ENCODE results near the gene HECTD4. TPM values are rescaled to one million over a fixed set of nuclear protein-coding genes. Genes with fewer than 3 reads are reported as not detected.

Gene HECTD4
- total RNA-seq, 1 experiment from 2014 or later: 37.4 TPM

DNA sequence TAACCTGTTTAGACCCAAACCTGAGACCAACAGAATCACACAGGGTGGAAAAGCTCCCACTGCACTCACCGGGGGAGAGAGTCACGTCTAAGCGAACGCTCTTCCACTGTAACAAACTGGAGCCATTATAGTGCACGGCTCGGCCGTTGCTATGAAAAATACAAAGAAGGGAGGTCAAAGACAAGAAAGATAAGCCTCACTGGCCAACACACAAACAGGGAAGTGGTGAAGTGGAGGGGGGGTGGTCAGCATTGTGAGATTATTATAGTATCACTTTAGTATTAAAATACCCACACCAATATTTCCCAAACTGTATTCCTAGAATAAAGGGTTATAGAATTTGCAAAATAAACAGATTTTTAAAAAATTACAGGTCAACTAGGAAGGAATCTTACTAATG lies 166.0 kb downstream of the HECTD4 start:
- Histone ChIP-seq H3K27me3 (ENCODE audit: insufficient read depth, low read depth) (no peaks in the 10 kb centered on the region), H3K9me2 (ENCODE audit: insufficient read depth) (no peaks in the 10 kb centered on the region), H3K79me2 (ENCODE audit: low read depth) (no peaks in the 10 kb centered on the region), H2AFZ (no peak overlapping the region), H3K36me3 (ENCODE audit: low read depth) (no peaks in the 10 kb centered on the region), H3K9me3 (ENCODE audit: insufficient read depth, low read depth) (no peaks in the 10 kb centered on the region), H3K27ac (no peak overlapping the region), H3K4me2 (no peak overlapping the region), H3K4me1 (replicated peaks; ENCODE audit: insufficient read depth) (no peaks in the 10 kb centered on the region), H3K4me3 (no peak overlapping the region), H4K20me1 (ENCODE audit: insufficient read depth) (no peaks in the 10 kb centered on the region), H3F3A (ENCODE audit: insufficient read depth, low read depth) (no peaks in the 10 kb centered on the region)
- POLR2A ChIA-PET (ENCODE audit: unreplicated experiment): no interaction called here
- intact Hi-C loops (cut with micrococcal nuclease; ENCODE audit: unreplicated experiment): no loop called here
- no TSS peak for BruUV-seq (replicated peaks)
- TF ChIP-seq, protein P1, sequence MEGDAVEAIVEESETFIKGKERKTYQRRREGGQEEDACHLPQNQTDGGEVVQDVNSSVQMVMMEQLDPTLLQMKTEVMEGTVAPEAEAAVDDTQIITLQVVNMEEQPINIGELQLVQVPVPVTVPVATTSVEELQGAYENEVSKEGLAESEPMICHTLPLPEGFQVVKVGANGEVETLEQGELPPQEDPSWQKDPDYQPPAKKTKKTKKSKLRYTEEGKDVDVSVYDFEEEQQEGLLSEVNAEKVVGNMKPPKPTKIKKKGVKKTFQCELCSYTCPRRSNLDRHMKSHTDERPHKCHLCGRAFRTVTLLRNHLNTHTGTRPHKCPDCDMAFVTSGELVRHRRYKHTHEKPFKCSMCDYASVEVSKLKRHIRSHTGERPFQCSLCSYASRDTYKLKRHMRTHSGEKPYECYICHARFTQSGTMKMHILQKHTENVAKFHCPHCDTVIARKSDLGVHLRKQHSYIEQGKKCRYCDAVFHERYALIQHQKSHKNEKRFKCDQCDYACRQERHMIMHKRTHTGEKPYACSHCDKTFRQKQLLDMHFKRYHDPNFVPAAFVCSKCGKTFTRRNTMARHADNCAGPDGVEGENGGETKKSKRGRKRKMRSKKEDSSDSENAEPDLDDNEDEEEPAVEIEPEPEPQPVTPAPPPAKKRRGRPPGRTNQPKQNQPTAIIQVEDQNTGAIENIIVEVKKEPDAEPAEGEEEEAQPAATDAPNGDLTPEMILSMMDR (conservative IDR thresholded peaks at IDR 0.05): no peak
- no peak for TF ChIP-seq EZH2 (IDR thresholded peaks at IDR 0.05; ENCODE audit: low read depth)
- CTCF ChIA-PET: no interaction called here
- DNase-seq: no peak

DNA sequence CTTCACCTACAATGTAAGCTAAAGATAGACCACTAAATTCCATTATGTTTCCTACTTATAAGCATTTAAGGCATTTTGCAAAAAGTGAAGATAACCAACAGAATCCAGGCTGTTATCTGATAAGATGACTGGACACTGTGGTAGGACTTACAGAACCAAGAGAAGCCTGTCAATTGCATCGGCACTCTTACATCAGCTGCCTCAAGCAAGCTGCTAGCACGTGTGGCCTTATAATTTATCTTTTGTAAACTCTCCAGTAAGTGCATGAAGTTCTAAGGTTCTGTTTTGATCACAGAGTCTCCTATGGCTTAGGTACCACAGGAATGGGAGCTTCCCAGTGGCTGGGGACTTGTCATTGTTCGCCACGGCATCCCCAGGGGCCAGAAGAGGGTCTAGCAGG lies 168.2 kb downstream of the HECTD4 start:
- CTCF ChIA-PET: no interaction called here

DNA sequence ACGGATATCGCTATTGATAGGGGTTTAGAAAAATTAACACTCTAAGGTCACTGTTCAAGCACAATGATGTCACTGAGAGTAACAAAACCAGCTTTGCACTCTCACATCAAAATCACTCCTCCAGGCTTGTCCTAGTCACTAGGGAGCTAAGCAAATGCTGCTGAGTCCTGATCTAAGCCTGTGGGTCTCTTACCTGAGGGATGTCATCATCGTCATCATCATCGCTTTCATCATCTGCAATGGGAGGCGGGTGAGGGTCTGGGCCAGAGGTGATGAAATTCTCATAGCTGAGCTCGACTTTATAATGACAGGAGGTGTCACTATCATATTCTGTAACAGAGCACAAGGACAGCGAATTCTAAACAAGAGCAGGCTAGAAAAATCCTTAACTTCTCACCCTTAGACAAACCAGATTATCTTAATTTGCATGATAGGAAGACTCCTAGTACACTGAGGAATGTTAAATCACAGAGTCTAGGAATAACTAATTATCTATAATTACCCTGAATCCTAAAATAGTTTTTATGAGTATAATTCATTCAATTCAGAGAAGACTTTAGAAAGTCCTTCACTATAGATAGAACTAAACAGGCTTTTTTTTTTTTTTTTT lies 173.8 kb downstream of the HECTD4 start:
- Histone ChIP-seq H3K27me3 (ENCODE audit: insufficient read depth, low read depth) (no peaks in the 10 kb centered on the region), H3K9me3 (ENCODE audit: insufficient read depth, low read depth) (no peaks in the 10 kb centered on the region), H4K20me1 (ENCODE audit: insufficient read depth) (no peaks in the 10 kb centered on the region), H3K79me2 (ENCODE audit: low read depth) (no peaks in the 10 kb centered on the region), H2AFZ (no peak overlapping the region), H3K9me2 (ENCODE audit: insufficient read depth) (no peaks in the 10 kb centered on the region), H3K4me1 (replicated peaks; ENCODE audit: insufficient read depth) (no peaks in the 10 kb centered on the region), H3K4me3 (no peak overlapping the region), H3K27ac (no peak overlapping the region), H3K4me2 (no peak overlapping the region), H3F3A (ENCODE audit: insufficient read depth, low read depth) (no peaks in the 10 kb centered on the region), H3K36me3 (ENCODE audit: low read depth) (0 out of 2 replicates have a peak, but pooled peaks cover 6% of the 10 kb centered on the region)
- DNase-seq: no peak
- POLR2A ChIA-PET (ENCODE audit: unreplicated experiment): no interaction called here
- intact Hi-C loops (cut with micrococcal nuclease; ENCODE audit: unreplicated experiment): no loop called here
- no TSS peak for BruUV-seq (replicated peaks)
- CTCF ChIA-PET: no interaction called here
- TF ChIP-seq, protein P1 (conservative IDR thresholded peaks at IDR 0.05): no peak
- no peak for TF ChIP-seq EZH2 (IDR thresholded peaks at IDR 0.05; ENCODE audit: low read depth)

More for the DNA sequence above, 168.2 kb downstream of the HECTD4 start:
- DNase-seq: no peak
- H3K4me3 ChIP-seq: no peak overlapping the region
- no peak overlapping the region for H3K4me2 ChIP-seq
- no peak overlapping the region for H3K27ac ChIP-seq
- intact Hi-C loops (cut with micrococcal nuclease; ENCODE audit: unreplicated experiment): no loop called here
- no peaks in the 10 kb centered on the region for H3K9me2 ChIP-seq (ENCODE audit: insufficient read depth)
- BruUV-seq (replicated peaks): no TSS peak
- no peak overlapping the region for H2AFZ ChIP-seq
- no peaks in the 10 kb centered on the region for H3K9me3 ChIP-seq (ENCODE audit: insufficient read depth, low read depth)
- POLR2A ChIA-PET (ENCODE audit: unreplicated experiment): no interaction called here
- no peaks in the 10 kb centered on the region for H4K20me1 ChIP-seq (ENCODE audit: insufficient read depth)
- no peaks in the 10 kb centered on the region for H3K4me1 ChIP-seq (replicated peaks; ENCODE audit: insufficient read depth)
- H3K27me3 ChIP-seq (ENCODE audit: insufficient read depth, low read depth): no peaks in the 10 kb centered on the region
- TF ChIP-seq EZH2 (IDR thresholded peaks at IDR 0.05; ENCODE audit: low read depth): no peak
- TF ChIP-seq, protein P1 (conservative IDR thresholded peaks at IDR 0.05): no peak
- H3K36me3 ChIP-seq (ENCODE audit: low read depth): no peaks in the 10 kb centered on the region
- no peaks in the 10 kb centered on the region for H3F3A ChIP-seq (ENCODE audit: insufficient read depth, low read depth)
- no peaks in the 10 kb centered on the region for H3K79me2 ChIP-seq (ENCODE audit: low read depth)

Data from PC-9 (cell line).